ENCODE measurements around the gene DDN.

- TF ChIP-seq CTCF (IDR thresholded peaks at IDR 0.05 in 4 of 5, conservative IDR thresholded peaks at IDR 0.05 in 1 of 5) (no peak), POLR2A (IDR thresholded peaks at IDR 0.05) (no peak)
These were observed 53.0 kb downstream of the DDN start for GRCh38 chr12:48946205-48946604.

Data from gastrocnemius medialis (tissue), 4 donors.